H1 (cell line): ENCODE results near the gene NMU. TPM values are rescaled to one million over a fixed set of nuclear protein-coding genes. Genes with fewer than 3 reads are reported as not detected.

Source experiments
- CTCF ChIA-PET: fragments of 300-600 bp; sonication (Branson Sonifier 250); formaldehyde crosslinking; loops from one replicate; lab custom pipeline; 2021; ENCODE audit not compliant: partially characterized antibody; lab: Charles Lee
- POLR2A ChIA-PET: fragments of 300-600 bp; sonication (Branson Sonifier 250); formaldehyde crosslinking; loops from one replicate; lab custom pipeline; 2021; ENCODE audit warnings: inconsistent platforms; ENCODE audit not compliant: partially characterized antibody; lab: Charles Lee
- DNase-seq, 2 experiments: peaks; one replicate each; pipeline versions ENCODE4 v3.0.0 to v3.0.0-alpha.2; 2010 to 2022; ENCODE audit warnings: low spot score in 2 of 2, low read depth in 1 of 2, mixed read lengths in 1 of 2
- FAIRE-seq: peaks from 2 replicates; lab custom pipeline; 2011; peaks lifted over from hg19 to GRCh38; lab: Jason Lieb, UNC
- H2AFZ ChIP-seq: 2 replicates; pipeline ENCODE4 v1.8.1; 2012; ENCODE audit warnings: low read length, inconsistent platforms
- H2AK5ac ChIP-seq: 2 replicates; pipeline ENCODE4 v1.6.1; 2013; ENCODE audit warnings: low read depth, low read length
- H2BK120ac ChIP-seq: replicated peaks from 2 replicates; pipeline ENCODE3; 2013; ENCODE audit warnings: low read depth, low read length, inconsistent platforms
- H2BK12ac ChIP-seq: 2 replicates; pipeline ENCODE4 v1.6.1; 2013; ENCODE audit warnings: low read depth, low read length
- H2BK15ac ChIP-seq: 2 replicates; pipeline ENCODE4 v1.6.1; 2013; ENCODE audit warnings: low read length
- H2BK20ac ChIP-seq: 2 replicates; pipeline ENCODE4 v1.6.1; 2013; ENCODE audit warnings: low read length
- H2BK5ac ChIP-seq: 2 replicates; pipeline ENCODE4 v1.6.1; 2013; ENCODE audit warnings: low read depth, low read length
- H3K14ac ChIP-seq: 2 replicates; pipeline ENCODE4 v1.6.1; 2013; ENCODE audit warnings: inconsistent platforms; ENCODE audit not compliant: insufficient read length
- H3K18ac ChIP-seq: 2 replicates; pipeline ENCODE4 v1.6.1; 2013; ENCODE audit warnings: low read length; ENCODE audit errors: extremely low read depth
- H3K23ac ChIP-seq: 2 replicates; pipeline ENCODE4 v1.6.1; 2013; ENCODE audit warnings: inconsistent platforms; ENCODE audit not compliant: insufficient read length
- H3K23me2 ChIP-seq: 2 replicates; pipeline ENCODE4 v1.6.1; 2013; ENCODE audit warnings: low read depth, low read length
- H3K27ac ChIP-seq: 2 replicates; pipeline ENCODE4 v1.6.1; 2011; ENCODE audit warnings: low read depth, low read length, inconsistent platforms
- H3K27me3 ChIP-seq, 4 experiments: replicated peaks in 1 of 4; 1 replicate in 1 of 4; 2 replicates in 3 of 4; pipeline versions ENCODE4 v1.6.1 to v1.8.1; 2011 to 2013; ENCODE audit warnings: low read length in 3 of 4, mild to moderate bottlenecking in 3 of 4, inconsistent platforms in 2 of 4, mixed read lengths in 2 of 4, moderate library complexity in 1 of 4; ENCODE audit not compliant: control insufficient read depth in 3 of 4, insufficient read depth in 3 of 4; ENCODE audit errors: extremely low read depth in 1 of 4
- H3K36me3 ChIP-seq, 4 experiments: 2 replicates each; pipeline versions ENCODE4 v1.6.1 to v1.8.1; 2011 to 2013; ENCODE audit warnings: mild to moderate bottlenecking in 4 of 4, low read length in 3 of 4, moderate library complexity in 2 of 4, control low read depth in 1 of 4, inconsistent platforms in 1 of 4; ENCODE audit not compliant: insufficient read depth in 4 of 4, control insufficient read depth in 2 of 4
- H3K4ac ChIP-seq: replicated peaks from 2 replicates; pipeline ENCODE3; 2013; ENCODE audit warnings: low read length, low read depth, mixed read lengths, inconsistent platforms; ENCODE audit not compliant: insufficient read length
- H3K4me1 ChIP-seq, 4 experiments: replicated peaks in 1 of 4; 1 replicate in 1 of 4; 2 replicates in 3 of 4; pipeline versions ENCODE4 v1.6.1 to v1.8.1; 2011 to 2013; ENCODE audit warnings: low read length in 3 of 4, inconsistent platforms in 2 of 4, mixed read lengths in 1 of 4; ENCODE audit not compliant: insufficient read depth in 4 of 4, control insufficient read depth in 3 of 4
- H3K4me2 ChIP-seq, 2 experiments: 2 replicates each; pipeline versions ENCODE4 v1.6.1 to v1.8.1; 2011 to 2013; ENCODE audit warnings: low read depth in 2 of 2, low read length in 2 of 2, control low read depth in 1 of 2, inconsistent platforms in 1 of 2, mild to moderate bottlenecking in 1 of 2; ENCODE audit not compliant: insufficient read depth in 1 of 2
- H3K4me3 ChIP-seq, 4 experiments: fragments of 200-600, 300-600 bp in 1 of 4; sonication (generic), shearing (Covaris generic), sonication (Bioruptor Twin) in 1 of 4; 2 replicates each; pipeline versions ENCODE4 v1.5.1 to v1.8.1; 2011 to 2016; ENCODE audit warnings: low read length in 4 of 4, low read depth in 3 of 4, control low read depth in 2 of 4, inconsistent platforms in 2 of 4, mild to moderate bottlenecking in 2 of 4, mixed read lengths in 1 of 4, moderate library complexity in 1 of 4; ENCODE audit not compliant: insufficient read depth in 2 of 4; ENCODE audit errors: extremely low read depth in 1 of 4
- H3K56ac ChIP-seq: replicated peaks from 2 replicates; pipeline ENCODE3; 2013; ENCODE audit warnings: low read depth, mild to moderate bottlenecking, mixed read lengths, low read length, inconsistent platforms; ENCODE audit not compliant: insufficient read length
- H3K79me1 ChIP-seq: 2 replicates; pipeline ENCODE4 v1.6.1; 2013; ENCODE audit warnings: low read depth, low read length, control low read depth
- H3K79me2 ChIP-seq, 2 experiments: 2 replicates each; pipeline versions ENCODE4 v1.6.1 to v1.8.1; 2012 to 2013; ENCODE audit warnings: low read length in 2 of 2, mild to moderate bottlenecking in 2 of 2, inconsistent platforms in 1 of 2; ENCODE audit not compliant: insufficient read depth in 2 of 2, control insufficient read depth in 1 of 2
- H3K9ac ChIP-seq, 4 experiments: replicated peaks in 1 of 4; 1 replicate in 1 of 4; 2 replicates in 3 of 4; pipeline versions ENCODE4 v1.6.1 to v1.8.1; 2011 to 2013; ENCODE audit warnings: low read depth in 3 of 4, low read length in 3 of 4, control low read depth in 2 of 4, mild to moderate bottlenecking in 2 of 4, moderate library complexity in 2 of 4, inconsistent platforms in 1 of 4; ENCODE audit errors: extremely low read depth in 1 of 4
- H3K9me3 ChIP-seq, 2 experiments: 2 replicates each; pipeline versions ENCODE4 v1.6.1 to v1.8.1; 2012 to 2013; ENCODE audit warnings: mild to moderate bottlenecking in 2 of 2, moderate library complexity in 2 of 2, control low read depth in 1 of 2, inconsistent platforms in 1 of 2, low read depth in 1 of 2, low read length in 1 of 2, mixed read lengths in 1 of 2; ENCODE audit not compliant: insufficient read depth in 2 of 2
- H4K20me1 ChIP-seq, 2 experiments: replicated peaks in 1 of 2; 2 replicates each; pipeline versions ENCODE3 to v1.8.1; 2011 to 2013; ENCODE audit warnings: inconsistent platforms in 2 of 2, low read length in 2 of 2, mild to moderate bottlenecking in 1 of 2; ENCODE audit not compliant: insufficient read depth in 2 of 2, control insufficient read depth in 1 of 2
- H4K5ac ChIP-seq: 2 replicates; pipeline ENCODE4 v1.6.1; 2013; ENCODE audit warnings: low read length, low read depth, mixed read lengths, inconsistent platforms; ENCODE audit not compliant: insufficient read length
- H4K8ac ChIP-seq: 2 replicates; pipeline ENCODE4 v1.8.0; 2013; ENCODE audit warnings: mild to moderate bottlenecking, moderate library complexity, low read length, inconsistent platforms; ENCODE audit not compliant: insufficient read depth; ENCODE audit errors: extremely low read depth
- H4K91ac ChIP-seq: replicated peaks from 2 replicates; pipeline ENCODE3; 2013; ENCODE audit warnings: low read length, mixed read lengths, inconsistent platforms; ENCODE audit not compliant: insufficient read length
- BRCA1 ChIP-seq: IDR thresholded peaks from 2 replicates; pipeline ENCODE4 v1.6.1; 2012; ENCODE audit warnings: low read depth, low read length, improper control_type of control experiment
- CTBP2 ChIP-seq: IDR thresholded peaks from 2 replicates; pipeline ENCODE4 v1.7.0; 2011; ENCODE audit warnings: borderline replicate concordance, mild to moderate bottlenecking, moderate library complexity, mixed read lengths, low read length; ENCODE audit not compliant: insufficient read depth, insufficient read length
- CTCF ChIP-seq, 3 experiments: IDR thresholded peaks; 1 replicate in 2 of 3; 2 replicates in 1 of 3; pipeline versions ENCODE4 v1.5.1 to v1.6.1; 2011; ENCODE audit warnings: low read length in 3 of 3, mild to moderate bottlenecking in 3 of 3, inconsistent platforms in 2 of 3, low read depth in 1 of 3, moderate library complexity in 1 of 3; ENCODE audit not compliant: insufficient read depth in 1 of 3; ENCODE audit errors: control extremely low read depth in 1 of 3
- EP300 ChIP-seq, 2 experiments: IDR thresholded peaks; 1 replicate in 1 of 2; 2 replicates in 1 of 2; pipeline ENCODE4 v1.6.1; 2011 to 2012; ENCODE audit warnings: low read depth in 2 of 2, low read length in 2 of 2, mild to moderate bottlenecking in 2 of 2, borderline replicate concordance in 1 of 2, inconsistent platforms in 1 of 2, moderate library complexity in 1 of 2
- MAFK ChIP-seq: IDR thresholded peaks from 2 replicates; pipeline ENCODE4 v1.6.1; 2012; ENCODE audit warnings: low read depth, mild to moderate bottlenecking, improper control_type of control experiment, low read length
- MAX ChIP-seq: IDR thresholded peaks from 2 replicates; pipeline ENCODE4 v1.6.1; 2012; ENCODE audit warnings: inconsistent platforms
- POLR2AphosphoS5 ChIP-seq: IDR thresholded peaks from 2 replicates; pipeline ENCODE4 v1.6.1; 2011; ENCODE audit warnings: low read depth, low read length
- SP4 ChIP-seq: IDR thresholded peaks from 2 replicates; pipeline ENCODE4 v1.6.1; 2012; ENCODE audit warnings: low read length, inconsistent platforms
- WGBS, 2 experiments: shearing (Covaris generic) in 1 of 2; methylation state at CpG; one replicate each; pipeline versions ENCODE4 v1.1.6 to v1.1.7; 2013 to 2015; ENCODE audit warnings: low lambda C conversion rate in 2 of 2, mixed read lengths in 2 of 2, inconsistent platforms in 1 of 2, low coverage in 1 of 2, missing lambda C conversion rate in 1 of 2; ENCODE audit not compliant: insufficient replicate concordance in 2 of 2, insufficient coverage in 1 of 2, insufficient read length in 1 of 2; ENCODE audit errors: extremely low coverage in 1 of 2, missing lambda C conversion rate in 1 of 2; 5-methylcytosine and 5-hydroxymethylcytosine counted together
- polyA plus RNA-seq, 7 experiments: library from polyadenylated mRNA; depleted of rRNA in 3 of 7; stranded (reverse) in 5 of 7; unstranded in 2 of 7; fragments of >200 nt in 5 of 7; fragments of 200-250 nt in 2 of 7; gene quantifications; 1 replicate in 5 of 7; 2 replicates in 1 of 7; 4 replicates in 1 of 7; pipeline versions ENCODE4 v1.2.1 to v1.2.3, GENCODE V29; 2011 to 2013; ENCODE audit warnings: missing spikeins in 2 of 7, mixed read lengths in 2 of 7
- total RNA-seq: library from RNA; stranded (reverse); fragmentation: NEBNext Ultra II Directional; extraction: Animal tissue kit (Norgen Biotek cat#: 25700); gene quantifications from 2 replicates; pipeline ENCODE4 v1.2.1, GENCODE V29; 2021

The NMU gene
- total and polyA plus RNA-seq, 2 of the 8 experiments (the other 6 are each of a cell fraction or from before 2014, with no cell fraction given) = 30.5 to 50.4 TPM

GRCh38 chr4:55547918-55548317 lies 88.2 kb downstream of the NMU start:
- no peaks in the 10 kb centered on the region for H3K27me3 ChIP-seq
- no peak overlapping the region for H2BK12ac ChIP-seq
- no peak overlapping the region for H2BK20ac ChIP-seq
- H3K56ac ChIP-seq = no peak overlapping the region
- H2BK120ac ChIP-seq = no peak overlapping the region
- WGBS, 2 experiments = 66% methylated on average over 4 of the region's 4 CpGs; no CpG with 5 or more reads in 1 of the 2 experiments
- no peaks in the 10 kb centered on the region; the same call in 1 of the 2 replicates for H3K79me1 ChIP-seq
- H3K4me1 ChIP-seq = peaks cover 6 to 9% (median 8%) of the 10 kb centered on the region in 4 experiments; a peak in 5 of 7 replicates
- DNase-seq = no peak
- H3K14ac ChIP-seq = no peak overlapping the region
- H2AFZ ChIP-seq = 0 out of 2 replicates have a peak overlapping the region, but pooled peaks have one; percentile 47
- peak overlapping the region; percentile 63 to 92 (median 78); a peak in 7 of 8 replicates for H3K4me3 ChIP-seq
- no peak overlapping the region for H4K91ac ChIP-seq
- peaks cover 0 to 2% of the 10 kb centered on the region in 2 experiments for H4K20me1 ChIP-seq
- H3K36me3 ChIP-seq = no peaks in the 10 kb centered on the region
- no peaks in the 10 kb centered on the region for H3K9me3 ChIP-seq
- FAIRE-seq = no peak
- peaks cover 5% of the 10 kb centered on the region; the same call in 1 of the 2 replicates for H3K23me2 ChIP-seq
- H3K79me2 ChIP-seq = peaks cover 0 to 26% of the 10 kb centered on the region in 2 experiments; a peak in 3 of 4 replicates
- ChIA-PET CTCF (no interaction called here), POLR2A (no interaction called here)
- peak overlapping the region; percentile 28 for H3K4ac ChIP-seq
- peak overlapping the region; percentile 64 to 83 for H3K4me2 ChIP-seq
- H3K9ac ChIP-seq = peak overlapping the region in 1 of 4 experiments; percentile 20; a peak in 1 of 7 replicates
- H4K8ac ChIP-seq = no peak overlapping the region
- H4K5ac ChIP-seq = no peak overlapping the region
- H2BK5ac ChIP-seq = no peak overlapping the region
- H3K23ac ChIP-seq = no peak overlapping the region
- peak overlapping the region; percentile 55 for H3K18ac ChIP-seq
- H2BK15ac ChIP-seq = no peak overlapping the region
- H3K27ac ChIP-seq = peak overlapping the region; percentile 57; the same call in 1 of the 2 replicates
- H2AK5ac ChIP-seq = no peak overlapping the region
- TF ChIP-seq EP300 (IDR thresholded peaks at IDR 0.05; ENCODE audit: borderline replicate concordance in 1 of 2, low read depth in 2 of 2, low read length in 2 of 2) (no peak), POLR2AphosphoS5 (no peak), CTCF (IDR thresholded peaks at IDR 0.05; ENCODE audit: control extremely low read depth in 1 of 3, insufficient read depth in 1 of 3, low read depth in 1 of 3, low read length in 3 of 3) (no peak), MAX (no peak), SP4 (no peak), BRCA1 (no peak), MAFK (no peak), CTBP2 (no peak)
